ENCODE data around the gene GHRL. TPM values are rescaled to one million over a fixed set of nuclear protein-coding genes. Genes with fewer than 3 reads are reported as not detected.

Gene GHRL
- total RNA-seq, 4 donors from 2014 or later: 0.80 TPM; not detected in 3

DNA sequence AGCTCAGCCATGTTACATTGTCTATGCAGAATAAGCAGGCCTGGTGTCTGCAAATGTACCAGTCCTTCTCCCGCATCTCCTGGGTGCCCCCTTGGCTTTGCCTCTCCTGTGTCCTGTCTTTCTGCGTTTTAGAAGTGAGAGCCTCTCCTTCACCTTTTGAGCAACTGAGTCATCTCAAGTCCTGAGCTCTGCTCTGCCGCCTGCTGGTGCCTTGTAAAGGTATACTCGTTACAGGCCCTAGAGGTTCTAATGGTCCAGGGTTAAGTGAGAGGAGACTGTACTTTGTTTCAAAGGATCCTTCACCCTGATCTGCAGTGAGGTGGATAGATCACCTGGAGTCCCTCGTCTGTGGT is 12.6 kb downstream of the GHRL start:
- Histone ChIP-seq H3K36me3 (peaks cover 49% of the 10 kb centered on the region), H3K4me1 (peaks cover 22% of the 10 kb centered on the region), H3K27me3 (no peaks in the 10 kb centered on the region), H3K4me3 (no peak overlapping the region), H3K9me3 (no peaks in the 10 kb centered on the region), H3K27ac (no peak overlapping the region)
- TF ChIP-seq, protein P1, sequence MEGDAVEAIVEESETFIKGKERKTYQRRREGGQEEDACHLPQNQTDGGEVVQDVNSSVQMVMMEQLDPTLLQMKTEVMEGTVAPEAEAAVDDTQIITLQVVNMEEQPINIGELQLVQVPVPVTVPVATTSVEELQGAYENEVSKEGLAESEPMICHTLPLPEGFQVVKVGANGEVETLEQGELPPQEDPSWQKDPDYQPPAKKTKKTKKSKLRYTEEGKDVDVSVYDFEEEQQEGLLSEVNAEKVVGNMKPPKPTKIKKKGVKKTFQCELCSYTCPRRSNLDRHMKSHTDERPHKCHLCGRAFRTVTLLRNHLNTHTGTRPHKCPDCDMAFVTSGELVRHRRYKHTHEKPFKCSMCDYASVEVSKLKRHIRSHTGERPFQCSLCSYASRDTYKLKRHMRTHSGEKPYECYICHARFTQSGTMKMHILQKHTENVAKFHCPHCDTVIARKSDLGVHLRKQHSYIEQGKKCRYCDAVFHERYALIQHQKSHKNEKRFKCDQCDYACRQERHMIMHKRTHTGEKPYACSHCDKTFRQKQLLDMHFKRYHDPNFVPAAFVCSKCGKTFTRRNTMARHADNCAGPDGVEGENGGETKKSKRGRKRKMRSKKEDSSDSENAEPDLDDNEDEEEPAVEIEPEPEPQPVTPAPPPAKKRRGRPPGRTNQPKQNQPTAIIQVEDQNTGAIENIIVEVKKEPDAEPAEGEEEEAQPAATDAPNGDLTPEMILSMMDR (IDR thresholded peaks at IDR 0.05): no peak
- no peak for TF ChIP-seq EP300 (IDR thresholded peaks at IDR 0.05)
- no peak for TF ChIP-seq POLR2A (IDR thresholded peaks at IDR 0.05)
- no peak for TF ChIP-seq POLR2AphosphoS5 (IDR thresholded peaks at IDR 0.05)
- DNase-seq (ENCODE audit: low spot score in 2 of 2): no peak
- WGBS: 91% methylated on average over 5 of the region's 5 CpGs

DNA sequence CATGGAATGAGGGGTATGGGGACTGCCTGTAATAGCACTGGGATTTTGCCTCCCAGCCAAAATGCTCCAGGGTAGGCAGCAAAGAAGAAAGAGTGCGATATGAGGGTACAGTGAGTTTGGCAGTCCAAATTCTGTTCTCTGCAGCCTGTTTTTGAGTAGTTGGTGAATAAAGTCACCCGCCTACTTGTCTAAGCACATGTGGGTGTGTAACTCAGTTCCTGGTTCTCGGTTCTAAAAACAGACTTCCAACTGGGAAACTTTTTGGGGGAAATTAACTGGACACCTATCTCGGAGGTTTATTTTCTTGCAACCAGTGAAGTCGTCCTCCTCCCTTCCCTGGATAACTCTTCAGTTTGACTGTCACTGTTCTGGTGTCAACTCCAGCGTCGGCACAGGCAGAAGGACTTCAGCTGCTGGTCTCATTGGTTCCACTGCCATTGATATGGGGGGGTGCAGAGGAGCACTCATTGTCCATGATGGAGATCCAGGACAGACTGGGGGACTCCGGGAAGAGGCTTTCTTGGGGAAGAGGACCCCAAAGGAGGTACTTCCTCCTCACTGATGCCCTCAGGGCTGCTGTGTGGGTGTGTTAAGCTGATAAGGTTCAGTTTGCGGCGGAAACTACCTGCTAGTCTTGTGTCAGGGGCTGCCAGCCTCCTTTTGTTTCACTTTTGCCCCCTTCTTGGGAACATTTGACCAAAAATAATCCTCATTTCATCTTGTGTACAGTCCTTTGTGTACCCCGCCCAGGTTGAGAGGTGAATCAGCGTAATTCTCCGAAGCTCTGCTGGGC is 13.2 kb downstream of the GHRL start:
- Histone ChIP-seq H3K27me3 (no peaks in the 10 kb centered on the region), H3K36me3 (peaks cover 49% of the 10 kb centered on the region), H3K4me1 (peaks cover 20% of the 10 kb centered on the region), H3K4me3 (no peak overlapping the region), H3K27ac (no peak overlapping the region), H3K9me3 (no peaks in the 10 kb centered on the region)
- WGBS: 90% methylated on average over 8 of the region's 13 CpGs
- peak in 1 of 2 donors; percentile 51 for DNase-seq (ENCODE audit: low spot score in 2 of 2)
- TF ChIP-seq, protein P1 (IDR thresholded peaks at IDR 0.05): no peak
- no peak for TF ChIP-seq EP300 (IDR thresholded peaks at IDR 0.05)
- no peak for TF ChIP-seq POLR2AphosphoS5 (IDR thresholded peaks at IDR 0.05)
- TF ChIP-seq POLR2A (IDR thresholded peaks at IDR 0.05): no peak

- H3K4me3 ChIP-seq: no peak overlapping the region
- H3K9me3 ChIP-seq: no peaks in the 10 kb centered on the region
- H3K4me1 ChIP-seq: peaks cover 20% of the 10 kb centered on the region
- no peak overlapping the region for H3K27ac ChIP-seq
- WGBS: 83% methylated on average over 1 of the region's 1 CpG
- TF ChIP-seq EP300 (IDR thresholded peaks at IDR 0.05): no peak
- no peak for TF ChIP-seq POLR2A (IDR thresholded peaks at IDR 0.05)
- TF ChIP-seq, protein P1 (IDR thresholded peaks at IDR 0.05): no peak
- TF ChIP-seq POLR2AphosphoS5 (IDR thresholded peaks at IDR 0.05): no peak
- H3K27me3 ChIP-seq: no peaks in the 10 kb centered on the region
- peaks cover 49% of the 10 kb centered on the region for H3K36me3 ChIP-seq
- peak in 1 of 2 donors; percentile 36 for DNase-seq (ENCODE audit: low spot score in 2 of 2)
Measured at GRCh38 chr3:10278501-10278900, 14.2 kb downstream of the GHRL start.

GRCh38 chr3:10277115-10277625 is 15.6 kb downstream of the GHRL start:
- WGBS: 87% methylated on average over 3 of the region's 3 CpGs
- H3K4me1 ChIP-seq: peaks cover 21% of the 10 kb centered on the region

DNA sequence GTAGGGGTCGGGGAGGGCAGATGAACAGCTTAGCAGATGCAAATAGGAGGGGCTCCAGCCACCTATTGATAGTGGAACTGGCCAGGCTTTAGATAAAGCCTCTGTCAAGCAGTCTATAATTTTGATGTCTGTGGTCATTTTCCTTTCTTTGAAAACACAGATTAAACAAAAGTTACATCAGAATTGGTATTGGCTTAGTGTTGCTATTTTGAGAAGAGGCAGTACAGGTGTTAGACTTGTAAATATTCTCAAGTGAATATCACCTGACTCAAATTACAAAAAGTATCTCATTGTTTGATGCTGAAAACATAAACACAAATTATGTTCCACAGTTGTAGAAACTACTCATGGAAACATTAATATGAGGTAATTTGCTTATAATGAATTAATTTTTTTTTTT is 18.1 kb downstream of the GHRL start:
- no peak overlapping the region for H3K27ac ChIP-seq
- TF ChIP-seq EP300 (IDR thresholded peaks at IDR 0.05) (no peak), POLR2AphosphoS5 (IDR thresholded peaks at IDR 0.05) (no peak), POLR2A (IDR thresholded peaks at IDR 0.05) (no peak)
- TF ChIP-seq, protein P1 (IDR thresholded peaks at IDR 0.05): no peak
- H3K4me3 ChIP-seq: no peak overlapping the region
- no peak for DNase-seq (ENCODE audit: low spot score in 2 of 2)
- peaks cover 61% of the 10 kb centered on the region for H3K36me3 ChIP-seq
- 64% methylated on average over 1 of the region's 1 CpG for WGBS
- H3K9me3 ChIP-seq: no peaks in the 10 kb centered on the region
- H3K27me3 ChIP-seq: no peaks in the 10 kb centered on the region
- peaks cover 21% of the 10 kb centered on the region for H3K4me1 ChIP-seq

More at GRCh38 chr3:10277115-10277625, 15.6 kb downstream of the GHRL start:
- Histone ChIP-seq H3K9me3 (no peaks in the 10 kb centered on the region), H3K27me3 (no peaks in the 10 kb centered on the region), H3K27ac (no peak overlapping the region), H3K4me3 (no peak overlapping the region), H3K36me3 (peaks cover 54% of the 10 kb centered on the region)
- DNase-seq (ENCODE audit: low spot score in 2 of 2): peak in 1 of 2 donors; percentile 30
- TF ChIP-seq POLR2AphosphoS5 (IDR thresholded peaks at IDR 0.05) (no peak), POLR2A (IDR thresholded peaks at IDR 0.05) (no peak), EP300 (IDR thresholded peaks at IDR 0.05) (no peak)
- TF ChIP-seq, protein P1 (IDR thresholded peaks at IDR 0.05): no peak
